Tibial nerve (tissue), 4 donors: ENCODE data around the gene MTHFD1. TPM values are rescaled to one million over a fixed set of nuclear protein-coding genes. Genes with fewer than 3 reads are reported as not detected.
A peak's percentile ranks its signal among the peaks of the same experiment; 100 is the strongest.

Experiments
- DNase-seq, 2 donors: peaks; one replicate each; pipeline ENCODE4 v3.0.0-alpha.2; 2019; ENCODE audit warnings: low spot score in 2 of 2
- H3K27ac ChIP-seq, 4 donors: fragments of 200-600 bp; sonication (generic) in 3 of 4; one replicate each; pipeline ENCODE4 v1.5.1; 2017 to 2019; ENCODE audit warnings: mild to moderate bottlenecking in 1 of 4
- H3K27me3 ChIP-seq, 2 donors: fragments of 200-600 bp; sonication (generic) in 1 of 2; one replicate each; pipeline versions ENCODE4 v1.5.1 to v1.6.0; 2017 to 2019
- H3K36me3 ChIP-seq, 3 donors: fragments of 200-600 bp; sonication (generic); one replicate each; pipeline ENCODE4 v1.5.1; 2018 to 2019
- H3K4me1 ChIP-seq, 4 donors: fragments of 200-600 bp; sonication (generic) in 3 of 4; one replicate each; pipeline ENCODE4 v1.5.1; 2017 to 2019
- H3K4me3 ChIP-seq, 4 donors: fragments of 200-600 bp; sonication (generic) in 3 of 4; one replicate each; pipeline ENCODE4 v1.5.1; 2017 to 2019; ENCODE audit warnings: mild to moderate bottlenecking in 1 of 4, moderate library complexity in 1 of 4
- H3K9me3 ChIP-seq, 4 donors: fragments of 200-600 bp; sonication (generic) in 3 of 4; one replicate each; pipeline ENCODE4 v1.5.1; 2017 to 2019
- EP300 ChIP-seq, 2 donors: sonication (generic); formaldehyde crosslinking; IDR thresholded peaks; one replicate each; pipeline ENCODE4 v1.6.1; 2017; ENCODE audit warnings: antibody characterized with exemption in 2 of 2, mild to moderate bottlenecking in 1 of 2
- POLR2A ChIP-seq, 2 donors: fragments of 450-650 bp; IDR thresholded peaks; one replicate each; pipeline ENCODE4 v1.6.1; 2017; ENCODE audit warnings: antibody characterized with exemption in 2 of 2, mild to moderate bottlenecking in 2 of 2, moderate library complexity in 2 of 2
- WGBS, 2 donors: methylation state at CpG; one replicate each; pipeline ENCODE4 v1.1.5; 2018; 5-methylcytosine and 5-hydroxymethylcytosine counted together
- total RNA-seq, 4 donors: library from RNA; depleted of rRNA; stranded (reverse); fragments of >200 nt; gene quantifications; one replicate each; pipeline ENCODE4 v1.1.0, GENCODE V29; 2016
- TF ChIP-seq, protein P1 (sequence below), 5 experiments: fragments of 200-600 bp in 3 of 5; fragments of 450-650 bp in 2 of 5; sonication (generic) in 3 of 5; IDR thresholded peaks; one replicate each; pipeline ENCODE4 v1.5.1; 2016 to 2019; ENCODE audit warnings: antibody characterized with exemption in 5 of 5, mild to moderate bottlenecking in 3 of 5, moderate library complexity in 2 of 5

MTHFD1 gene
- total RNA-seq, 4 donors from 2014 or later = 52.0 to 59.4 (median 56.7) TPM

- Histone ChIP-seq H3K27me3 (no peaks in the 10 kb centered on the region), H3K4me3 (no peak overlapping the region), H3K27ac (no peak overlapping the region), H3K36me3 (no peaks in the 10 kb centered on the region), H3K9me3 (no peaks in the 10 kb centered on the region), H3K4me1 (no peaks in the 10 kb centered on the region)
- 76 to 81% methylated on average over 8 of the region's 8 CpGs for WGBS, 2 donors
- no peak for DNase-seq
- TF ChIP-seq POLR2A (IDR thresholded peaks at IDR 0.05) (no peak), EP300 (IDR thresholded peaks at IDR 0.05) (no peak)
- TF ChIP-seq, protein P1, sequence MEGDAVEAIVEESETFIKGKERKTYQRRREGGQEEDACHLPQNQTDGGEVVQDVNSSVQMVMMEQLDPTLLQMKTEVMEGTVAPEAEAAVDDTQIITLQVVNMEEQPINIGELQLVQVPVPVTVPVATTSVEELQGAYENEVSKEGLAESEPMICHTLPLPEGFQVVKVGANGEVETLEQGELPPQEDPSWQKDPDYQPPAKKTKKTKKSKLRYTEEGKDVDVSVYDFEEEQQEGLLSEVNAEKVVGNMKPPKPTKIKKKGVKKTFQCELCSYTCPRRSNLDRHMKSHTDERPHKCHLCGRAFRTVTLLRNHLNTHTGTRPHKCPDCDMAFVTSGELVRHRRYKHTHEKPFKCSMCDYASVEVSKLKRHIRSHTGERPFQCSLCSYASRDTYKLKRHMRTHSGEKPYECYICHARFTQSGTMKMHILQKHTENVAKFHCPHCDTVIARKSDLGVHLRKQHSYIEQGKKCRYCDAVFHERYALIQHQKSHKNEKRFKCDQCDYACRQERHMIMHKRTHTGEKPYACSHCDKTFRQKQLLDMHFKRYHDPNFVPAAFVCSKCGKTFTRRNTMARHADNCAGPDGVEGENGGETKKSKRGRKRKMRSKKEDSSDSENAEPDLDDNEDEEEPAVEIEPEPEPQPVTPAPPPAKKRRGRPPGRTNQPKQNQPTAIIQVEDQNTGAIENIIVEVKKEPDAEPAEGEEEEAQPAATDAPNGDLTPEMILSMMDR (IDR thresholded peaks at IDR 0.05) = no peak
Measured at GRCh38 chr14:64475585-64476273, 87.6 kb downstream of the MTHFD1 start.

DNA sequence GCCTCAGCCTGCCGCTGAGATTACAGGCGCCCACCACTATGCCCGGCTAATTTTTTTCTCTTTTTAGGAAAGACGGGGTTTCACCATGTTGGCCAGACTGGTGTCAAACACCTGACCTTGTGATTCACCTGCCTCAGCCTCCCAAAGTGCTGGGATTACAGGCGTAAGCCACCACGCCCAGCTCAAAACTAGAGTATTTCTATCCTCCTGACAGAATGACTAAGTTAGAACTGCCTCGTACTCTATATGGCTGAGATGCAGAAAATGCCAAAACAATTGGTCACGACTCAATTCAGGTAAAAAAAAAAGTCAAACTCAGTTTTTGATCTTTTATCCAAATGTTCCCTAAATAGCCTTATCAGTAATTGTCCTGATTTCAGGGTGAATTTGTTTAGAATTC lies 88.3 kb downstream of the MTHFD1 start:
- Histone ChIP-seq H3K36me3 (peaks cover 0 to 4% (median 0%) of the 10 kb centered on the region in 3 donors), H3K27ac (no peak overlapping the region), H3K4me3 (no peak overlapping the region), H3K27me3 (no peaks in the 10 kb centered on the region), H3K4me1 (no peaks in the 10 kb centered on the region), H3K9me3 (no peaks in the 10 kb centered on the region)
- TF ChIP-seq POLR2A (IDR thresholded peaks at IDR 0.05) (no peak), EP300 (IDR thresholded peaks at IDR 0.05) (no peak)
- TF ChIP-seq, protein P1 (IDR thresholded peaks at IDR 0.05) = no peak
- no peak for DNase-seq
- WGBS, 2 donors = 95 to 97% methylated on average over 8 of the region's 8 CpGs

DNA sequence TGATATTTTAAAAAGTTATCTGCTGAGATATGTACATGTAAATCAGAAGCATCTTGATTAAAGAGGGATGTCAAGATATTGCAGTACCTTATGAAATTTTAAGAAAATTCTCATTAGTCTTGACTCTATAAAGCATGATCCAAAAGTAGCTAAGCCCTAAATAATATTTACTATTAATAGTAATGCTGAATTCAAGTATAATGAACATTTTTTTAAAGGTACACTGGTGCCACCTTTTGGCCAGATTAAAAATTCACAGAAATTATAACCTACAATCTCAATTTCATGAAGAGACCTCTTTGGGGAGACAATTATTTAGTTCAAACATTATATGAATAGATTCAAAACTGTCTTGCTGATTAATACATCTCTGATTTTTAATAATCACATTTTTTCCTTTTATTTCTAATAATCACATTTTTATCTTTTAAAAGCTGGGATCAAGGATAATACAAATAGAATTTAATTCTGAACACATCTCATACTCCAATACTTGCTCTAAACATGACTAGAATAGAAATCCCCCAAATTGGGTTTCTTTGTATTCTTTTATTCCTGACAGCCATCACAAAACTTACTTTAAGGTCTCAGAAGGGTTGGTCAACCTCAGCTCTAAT lies 90.6 kb downstream of the MTHFD1 start:
- Histone ChIP-seq H3K4me1 (no peaks in the 10 kb centered on the region), H3K36me3 (peaks cover 0 to 9% (median 0%) of the 10 kb centered on the region in 3 donors), H3K27ac (no peak overlapping the region), H3K9me3 (no peaks in the 10 kb centered on the region), H3K4me3 (no peak overlapping the region), H3K27me3 (no peaks in the 10 kb centered on the region)
- TF ChIP-seq, protein P1 (IDR thresholded peaks at IDR 0.05) = peak; percentile 10 to 37 (median 31)
- TF ChIP-seq POLR2A (IDR thresholded peaks at IDR 0.05) = no peak
- no peak for TF ChIP-seq EP300 (IDR thresholded peaks at IDR 0.05)
- DNase-seq = no peak

DNA sequence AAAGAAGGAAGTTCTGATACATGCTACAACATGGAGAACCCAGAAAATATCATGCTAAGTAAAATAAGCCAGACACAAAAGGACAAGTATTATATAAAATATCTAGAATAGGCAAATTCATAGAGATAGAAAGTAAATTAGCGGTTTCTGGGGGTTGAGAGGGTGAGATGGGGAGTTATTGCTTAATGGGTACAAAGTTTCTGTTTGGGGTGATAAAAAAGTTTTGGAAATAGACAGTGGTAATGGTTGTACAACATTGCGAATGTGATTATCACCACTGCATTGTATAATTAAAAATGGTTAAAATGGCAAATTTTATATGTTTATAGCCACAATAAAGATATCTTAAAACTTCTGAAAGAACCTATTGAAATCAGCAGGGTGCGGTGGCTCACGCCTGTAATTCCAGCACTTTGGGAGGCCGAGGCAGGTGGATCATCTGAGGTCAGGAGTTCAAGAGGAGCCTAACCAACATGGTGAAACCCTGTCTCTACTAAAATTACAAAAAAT lies 100.5 kb downstream of the MTHFD1 start:
- no peak for DNase-seq
- Histone ChIP-seq H3K9me3 (no peaks in the 10 kb centered on the region), H3K4me1 (no peaks in the 10 kb centered on the region), H3K36me3 (peaks cover 3 to 62% (median 9%) of the 10 kb centered on the region in 3 donors), H3K27me3 (no peaks in the 10 kb centered on the region), H3K4me3 (no peak overlapping the region), H3K27ac (no peak overlapping the region)
- TF ChIP-seq EP300 (IDR thresholded peaks at IDR 0.05) (no peak), POLR2A (IDR thresholded peaks at IDR 0.05) (no peak)
- TF ChIP-seq, protein P1 (IDR thresholded peaks at IDR 0.05) = no peak
- 85 to 95% methylated on average over 5 of the region's 5 CpGs for WGBS, 2 donors

GRCh38 chr14:64491637-64492036 lies 103.5 kb downstream of the MTHFD1 start:
- TF ChIP-seq EP300 (IDR thresholded peaks at IDR 0.05) (no peak), POLR2A (IDR thresholded peaks at IDR 0.05) (no peak)
- TF ChIP-seq, protein P1 (IDR thresholded peaks at IDR 0.05) = no peak
- H3K27me3 ChIP-seq = no peaks in the 10 kb centered on the region
- DNase-seq = no peak
- peaks cover 0 to 53% (median 3%) of the 10 kb centered on the region in 3 donors for H3K36me3 ChIP-seq
- no peak overlapping the region for H3K27ac ChIP-seq
- no peaks in the 10 kb centered on the region for H3K4me1 ChIP-seq
- no peak overlapping the region for H3K4me3 ChIP-seq
- H3K9me3 ChIP-seq = no peaks in the 10 kb centered on the region
- 64 to 66% methylated on average over 2 of the region's 2 CpGs for WGBS, 2 donors
